GM21390 (cell line): ENCODE results near the gene DTNB.
"Not testable (repeated sequence)": the region's sequence is repeated elsewhere in the genome, so short reads cannot be mapped to it uniquely, and the experiment has no call there.

Experiments used
- ATAC-seq: cut with Tn5 transposase; IDR thresholded peaks from one replicate; pipeline ENCODE4 v1.9.1; 2021; ENCODE audit not compliant: unreplicated experiment

The DTNB gene

DNA sequence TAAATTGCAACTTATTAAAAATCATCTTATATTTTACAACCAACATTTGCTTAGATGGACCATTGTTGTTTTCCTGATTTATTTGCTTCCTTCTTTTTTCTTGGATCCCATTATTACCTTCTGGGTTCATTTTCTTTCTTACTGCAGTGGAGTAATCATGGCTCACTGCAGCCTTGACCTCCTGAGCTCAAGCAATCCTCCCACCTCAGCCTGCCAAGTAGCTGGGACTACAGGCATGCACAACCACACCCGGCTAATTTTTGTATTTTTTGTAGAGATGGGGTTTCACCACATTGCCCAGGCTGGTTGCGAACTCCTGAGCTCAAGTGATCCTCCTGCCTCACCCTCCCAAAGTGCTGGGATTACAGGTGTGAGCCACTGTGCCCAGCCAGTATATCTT lies 123.8 kb downstream of the DTNB start:
- ATAC-seq, result not testable (repeated sequence)

GRCh38 chr2:25548601-25549000 lies 124.8 kb downstream of the DTNB start:
- ATAC-seq, result no peak

DNA sequence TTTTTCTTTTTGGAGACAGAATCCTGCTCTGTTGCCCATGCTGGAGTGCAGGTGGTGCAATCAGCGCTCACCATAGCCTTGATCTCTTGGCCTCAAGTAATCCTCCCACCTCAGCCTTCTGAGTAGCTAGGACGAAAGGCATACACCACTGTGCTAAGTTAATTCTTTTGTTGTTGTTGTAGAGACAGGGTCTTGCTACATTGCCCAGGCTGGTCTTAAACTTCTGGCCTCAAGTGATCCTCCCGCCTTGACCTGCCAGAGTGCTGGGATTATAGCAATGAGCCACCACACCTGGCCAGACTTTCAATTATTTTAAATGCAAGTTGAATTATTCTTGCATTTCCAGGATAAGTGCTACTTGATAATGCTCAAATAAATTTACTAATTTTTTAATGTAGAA lies 126.5 kb downstream of the DTNB start:
- no peak for ATAC-seq

DNA sequence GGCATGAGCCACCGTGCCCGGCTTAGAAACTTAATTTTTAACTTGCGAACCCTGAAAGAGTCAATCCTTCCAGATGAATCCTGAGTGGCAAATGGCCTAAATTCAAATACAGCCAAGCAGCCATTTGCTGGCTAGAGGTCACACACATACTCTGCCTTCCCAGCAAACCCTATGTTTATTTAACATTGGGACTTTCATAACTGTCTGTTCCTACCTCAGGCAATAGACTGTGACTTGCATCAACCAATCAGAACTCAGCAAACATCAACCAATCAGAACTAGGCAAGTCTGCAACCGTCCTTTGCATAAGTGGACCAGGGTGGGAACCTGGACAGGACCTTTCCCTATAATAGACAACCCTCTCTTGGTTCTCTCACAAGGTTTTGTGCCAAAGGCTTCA lies 127.5 kb downstream of the DTNB start:
- no peak for ATAC-seq

DNA sequence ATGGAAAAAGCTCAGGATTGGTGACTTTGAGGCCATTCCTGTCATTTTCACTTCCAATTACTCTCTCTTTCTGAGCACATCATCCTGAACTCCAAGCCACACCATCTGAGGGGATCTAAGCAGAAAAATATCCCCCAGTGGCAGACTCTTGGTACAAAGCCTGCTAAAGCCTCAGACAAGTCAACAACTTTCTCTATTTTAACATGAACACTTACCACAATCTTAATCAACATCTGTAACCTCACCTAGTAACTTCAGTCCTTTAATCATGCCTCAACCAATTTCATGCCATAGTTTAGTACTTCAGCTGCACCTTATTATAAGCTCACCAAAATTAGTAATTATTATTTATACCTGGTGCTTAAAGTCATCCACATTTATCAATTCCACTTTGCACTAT lies 128.9 kb downstream of the DTNB start:
- ATAC-seq, result no peak

GRCh38 chr2:25543939-25544338 lies 129.4 kb downstream of the DTNB start:
- ATAC-seq, result no peak

DNA sequence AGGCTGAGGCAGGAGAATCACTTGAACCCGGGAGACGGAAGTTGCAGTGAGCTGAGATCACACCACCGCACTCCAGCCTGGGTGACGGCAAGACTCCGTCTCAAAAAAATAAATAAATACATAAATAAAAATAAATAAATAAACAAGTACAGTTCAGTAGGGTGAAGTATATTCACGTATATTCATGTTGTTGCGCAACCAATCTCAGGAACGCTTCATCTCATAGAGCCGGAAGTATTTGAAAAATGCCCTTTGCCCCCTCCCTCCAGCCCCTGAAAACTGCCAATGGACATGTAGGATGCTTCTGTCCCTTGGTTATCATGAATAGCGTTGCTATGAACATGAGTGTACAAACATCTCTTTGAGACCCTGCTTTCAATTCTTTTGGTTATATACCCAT lies 132.0 kb downstream of the DTNB start:
- no peak for ATAC-seq

DNA sequence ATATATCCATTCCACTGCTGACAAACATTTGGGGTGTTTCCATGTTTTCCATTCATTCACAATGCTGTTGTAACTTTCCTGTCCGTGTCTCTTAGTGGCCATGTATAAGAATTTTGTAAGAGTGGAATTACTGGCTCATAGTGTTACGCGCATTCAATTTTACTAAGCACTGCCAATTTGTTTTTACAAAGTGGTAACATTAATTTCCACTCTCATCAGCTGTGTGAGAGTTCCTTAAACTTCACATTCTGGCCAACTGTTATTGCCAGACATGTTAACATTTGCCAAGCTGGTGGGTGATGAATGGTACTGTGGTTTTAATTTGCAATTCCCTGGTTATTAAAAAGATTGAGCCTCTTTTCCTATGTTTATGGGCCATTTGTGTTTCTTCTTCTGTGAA lies 134.2 kb downstream of the DTNB start:
- no peak for ATAC-seq

DNA sequence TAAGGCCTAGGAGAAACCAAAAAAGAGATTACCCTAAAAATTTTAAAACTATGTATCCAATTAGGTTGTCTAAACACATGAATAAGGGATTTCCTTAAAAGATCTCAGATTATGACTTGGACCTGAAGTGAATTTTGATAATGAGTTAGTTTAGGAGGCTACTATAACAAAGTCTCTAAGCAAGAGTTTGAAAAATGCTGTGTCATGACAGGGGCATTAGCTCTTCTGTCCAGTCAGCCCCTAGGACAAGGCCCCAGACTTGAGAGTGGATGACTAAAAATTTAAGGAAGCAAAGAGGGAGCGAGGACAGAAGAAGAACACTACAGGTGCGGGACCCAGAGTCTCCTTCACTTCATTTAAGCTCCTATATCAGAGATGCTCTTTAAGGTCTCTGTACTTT lies 135.9 kb downstream of the DTNB start:
- no peak for ATAC-seq

- not testable (repeated sequence) for ATAC-seq
Measured at GRCh38 chr2:25535411-25536289, 137.7 kb downstream of the DTNB start.

DNA sequence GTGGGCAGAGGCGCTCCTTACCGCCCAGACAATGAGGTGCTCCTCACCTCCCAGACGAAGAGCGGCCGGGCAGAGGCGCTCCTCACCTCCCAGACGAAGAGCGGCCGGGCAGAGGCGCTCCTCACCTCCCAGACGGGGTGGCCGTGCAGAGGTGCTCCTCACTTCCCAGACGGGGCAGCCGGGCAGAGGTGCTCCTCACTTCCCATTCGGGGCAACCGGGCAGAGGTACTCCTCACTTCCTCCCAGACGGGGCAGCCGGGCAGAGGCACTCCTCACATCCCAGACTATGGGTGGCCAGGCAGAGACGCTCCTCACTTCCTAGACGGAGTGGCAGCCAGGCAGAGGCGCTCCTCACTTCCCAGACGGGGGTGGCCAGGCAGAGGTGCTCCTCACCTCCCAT lies 138.4 kb downstream of the DTNB start:
- ATAC-seq, result not testable (repeated sequence)

DNA sequence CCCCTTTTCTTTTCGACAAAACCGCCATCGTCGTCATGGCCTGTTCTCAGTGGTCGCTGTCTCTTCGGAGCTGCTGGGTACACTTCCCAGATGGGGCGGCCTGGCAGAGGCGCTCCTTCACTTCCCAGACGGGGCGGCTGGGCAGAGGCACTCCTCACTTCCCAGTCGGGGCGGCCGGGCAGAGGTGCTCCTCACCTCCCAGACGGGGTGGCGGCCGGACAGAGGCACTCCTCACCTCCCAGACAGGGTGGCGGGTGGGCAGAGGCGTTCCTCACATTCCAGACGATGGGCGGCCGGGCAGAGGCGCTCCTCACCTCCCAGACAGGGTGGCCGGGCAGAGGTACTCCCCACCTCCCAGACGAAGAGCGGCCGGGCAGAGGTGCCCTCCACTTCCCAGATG lies 138.9 kb downstream of the DTNB start:
- ATAC-seq, result no peak

GRCh38 chr2:25533771-25534170 lies 139.6 kb downstream of the DTNB start:
- ATAC-seq, result not testable (repeated sequence)

- ATAC-seq, result no peak
Measured at GRCh38 chr2:25532521-25532920, 140.9 kb downstream of the DTNB start.

DNA sequence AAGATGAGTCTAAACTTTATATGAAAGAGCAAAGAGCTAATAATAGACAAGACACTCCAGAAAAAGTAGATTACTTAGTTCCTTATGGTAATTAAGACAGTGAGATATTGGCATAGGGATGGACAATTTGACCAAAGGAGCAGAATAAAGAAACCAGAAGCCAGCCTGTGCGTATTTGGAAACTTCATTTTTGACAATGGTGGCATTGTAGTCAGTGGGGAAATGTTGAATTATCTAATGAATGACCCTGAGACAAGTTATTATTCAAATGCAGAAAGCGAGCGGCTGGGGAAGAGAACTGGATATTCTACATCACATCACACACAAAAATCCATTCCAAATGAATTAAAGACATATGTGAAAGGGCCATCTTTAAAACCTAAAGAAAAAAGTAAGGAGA lies 144.3 kb downstream of the DTNB start:
- no peak for ATAC-seq

DNA sequence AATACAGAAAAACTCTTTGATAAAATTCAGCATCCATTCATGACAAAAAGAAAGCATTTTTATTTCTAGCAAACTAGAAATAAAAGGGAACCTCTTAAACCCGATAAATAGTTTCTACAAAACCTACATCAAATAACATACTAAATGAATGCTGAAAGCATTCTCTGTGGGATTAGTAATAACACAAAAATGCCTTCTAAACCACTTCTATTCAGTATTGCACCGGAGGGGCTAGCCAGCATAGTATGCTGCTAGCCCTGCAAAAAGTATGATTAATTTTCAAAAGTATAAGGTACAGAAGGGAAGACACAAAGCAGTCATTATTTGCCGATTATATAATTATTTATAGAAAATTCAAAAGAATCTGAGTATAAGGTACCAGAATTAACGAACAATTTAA lies 145.2 kb downstream of the DTNB start:
- ATAC-seq, result no peak

- no peak for ATAC-seq
Measured at GRCh38 chr2:25524507-25524906, 148.9 kb downstream of the DTNB start.

- no peak for ATAC-seq
Measured at GRCh38 chr2:25523060-25523459, 150.3 kb downstream of the DTNB start.

- ATAC-seq, result peak; percentile 82
Measured at GRCh38 chr2:25521665-25522387, 151.6 kb downstream of the DTNB start.

- no peak for ATAC-seq
Measured at GRCh38 chr2:25521126-25521525, 152.3 kb downstream of the DTNB start.

- no peak for ATAC-seq
Measured at GRCh38 chr2:25517701-25518100, 155.7 kb downstream of the DTNB start.

- ATAC-seq, result peak; percentile 71
Measured at GRCh38 chr2:25514043-25514637, 159.2 kb downstream of the DTNB start.
